Measurements from ENCODE around the gene TBCE.

Gene TBCE

DNA sequence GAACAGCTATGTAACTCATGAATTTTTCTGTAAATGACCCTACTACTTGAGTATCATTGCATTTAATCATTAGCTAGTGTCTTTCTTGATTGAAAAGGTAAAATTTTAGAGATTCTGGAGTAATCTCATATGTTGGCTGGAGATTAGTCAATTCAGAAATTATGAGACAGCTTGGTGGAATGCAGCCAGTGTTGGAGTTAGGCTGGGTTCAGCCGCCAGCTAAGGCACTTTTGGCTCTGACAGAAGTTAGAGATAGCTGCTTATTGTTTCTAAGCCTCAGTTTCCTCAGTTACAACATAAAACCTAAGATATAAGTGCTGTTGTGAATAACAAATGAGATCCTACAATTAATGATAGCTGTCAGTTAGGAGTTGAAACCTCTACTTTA is 49.4 kb downstream of the TBCE start:
- in situ Hi-C loops (cut with MboI; ENCODE audit: low pct_unique_long_range_greater_than_20kb, low sequenced_read_pairs, unreplicated experiment), result loop anchor here (5.0 to 10.0 kb wide), 2 partner anchors 169 to 312 kb away; no protein-coding TSS in a partner anchor
- no peak for DNase-seq (ENCODE audit: low spot score)
- TF ChIP-seq, protein P1, sequence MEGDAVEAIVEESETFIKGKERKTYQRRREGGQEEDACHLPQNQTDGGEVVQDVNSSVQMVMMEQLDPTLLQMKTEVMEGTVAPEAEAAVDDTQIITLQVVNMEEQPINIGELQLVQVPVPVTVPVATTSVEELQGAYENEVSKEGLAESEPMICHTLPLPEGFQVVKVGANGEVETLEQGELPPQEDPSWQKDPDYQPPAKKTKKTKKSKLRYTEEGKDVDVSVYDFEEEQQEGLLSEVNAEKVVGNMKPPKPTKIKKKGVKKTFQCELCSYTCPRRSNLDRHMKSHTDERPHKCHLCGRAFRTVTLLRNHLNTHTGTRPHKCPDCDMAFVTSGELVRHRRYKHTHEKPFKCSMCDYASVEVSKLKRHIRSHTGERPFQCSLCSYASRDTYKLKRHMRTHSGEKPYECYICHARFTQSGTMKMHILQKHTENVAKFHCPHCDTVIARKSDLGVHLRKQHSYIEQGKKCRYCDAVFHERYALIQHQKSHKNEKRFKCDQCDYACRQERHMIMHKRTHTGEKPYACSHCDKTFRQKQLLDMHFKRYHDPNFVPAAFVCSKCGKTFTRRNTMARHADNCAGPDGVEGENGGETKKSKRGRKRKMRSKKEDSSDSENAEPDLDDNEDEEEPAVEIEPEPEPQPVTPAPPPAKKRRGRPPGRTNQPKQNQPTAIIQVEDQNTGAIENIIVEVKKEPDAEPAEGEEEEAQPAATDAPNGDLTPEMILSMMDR (IDR thresholded peaks at IDR 0.05; ENCODE audit: extremely low read depth, insufficient read depth, missing control alignments), result no peak

DNA sequence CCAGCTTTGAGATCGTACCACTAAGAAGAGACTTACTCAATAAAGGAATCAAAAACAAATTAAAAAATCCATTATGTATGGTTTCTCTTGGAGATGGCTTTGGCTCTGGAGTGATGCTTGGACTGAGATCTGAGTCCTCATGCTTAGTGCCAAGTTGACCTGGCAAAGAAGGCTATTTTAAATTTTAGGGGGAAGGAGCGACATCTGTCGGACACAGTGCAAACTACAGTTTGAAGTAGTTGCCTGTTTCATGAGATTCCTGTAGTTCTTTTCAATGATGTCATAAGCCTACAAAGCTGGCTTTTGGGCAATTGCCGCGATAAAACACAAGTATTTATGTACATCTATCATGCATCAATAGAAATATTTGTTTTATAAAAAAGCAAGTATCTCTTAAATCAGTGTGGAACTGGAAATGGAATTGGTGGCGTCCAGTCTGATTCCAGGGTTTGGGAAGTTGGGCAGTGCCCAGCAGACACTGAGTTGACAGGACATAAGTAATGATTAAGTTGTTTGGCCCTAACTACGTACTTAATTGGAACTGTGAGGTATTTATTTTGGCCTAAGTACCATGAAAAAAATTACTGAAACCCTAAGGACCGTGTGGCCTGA is 50.0 kb downstream of the TBCE start:
- TF ChIP-seq, protein P1 (IDR thresholded peaks at IDR 0.05; ENCODE audit: extremely low read depth, insufficient read depth, missing control alignments), result peak; percentile 77
- in situ Hi-C loops (cut with MboI; ENCODE audit: low pct_unique_long_range_greater_than_20kb, low sequenced_read_pairs, unreplicated experiment), result loop anchor here (5.0 to 10.0 kb wide), 2 partner anchors 170 to 312 kb away; no protein-coding TSS in a partner anchor
- peak; percentile 75 for DNase-seq (ENCODE audit: low spot score)

DNA sequence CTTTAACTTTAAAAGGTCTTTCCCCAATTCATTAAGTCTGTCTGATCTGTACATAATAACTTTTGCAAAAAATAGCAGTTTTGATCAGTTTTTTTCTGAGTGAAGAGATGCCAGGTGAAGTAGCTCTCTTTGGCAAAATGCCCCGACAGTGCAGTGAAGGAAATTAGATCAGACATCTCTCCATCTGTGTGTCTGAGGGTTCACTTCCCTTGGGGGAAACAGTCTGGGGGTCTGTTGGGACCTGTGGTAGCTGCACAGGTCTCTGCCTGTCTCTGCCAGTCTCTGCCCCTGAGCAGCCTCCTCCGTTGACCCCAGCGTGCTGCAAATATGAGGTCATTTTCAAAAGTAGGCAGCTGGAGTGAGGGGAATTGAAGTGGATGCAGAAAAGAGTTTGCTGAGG is 54.5 kb downstream of the TBCE start:
- no peak for DNase-seq (ENCODE audit: low spot score)
- TF ChIP-seq, protein P1 (IDR thresholded peaks at IDR 0.05; ENCODE audit: extremely low read depth, insufficient read depth, missing control alignments), result no peak
- in situ Hi-C loops (cut with MboI; ENCODE audit: low pct_unique_long_range_greater_than_20kb, low sequenced_read_pairs, unreplicated experiment), result no loop called here

DNA sequence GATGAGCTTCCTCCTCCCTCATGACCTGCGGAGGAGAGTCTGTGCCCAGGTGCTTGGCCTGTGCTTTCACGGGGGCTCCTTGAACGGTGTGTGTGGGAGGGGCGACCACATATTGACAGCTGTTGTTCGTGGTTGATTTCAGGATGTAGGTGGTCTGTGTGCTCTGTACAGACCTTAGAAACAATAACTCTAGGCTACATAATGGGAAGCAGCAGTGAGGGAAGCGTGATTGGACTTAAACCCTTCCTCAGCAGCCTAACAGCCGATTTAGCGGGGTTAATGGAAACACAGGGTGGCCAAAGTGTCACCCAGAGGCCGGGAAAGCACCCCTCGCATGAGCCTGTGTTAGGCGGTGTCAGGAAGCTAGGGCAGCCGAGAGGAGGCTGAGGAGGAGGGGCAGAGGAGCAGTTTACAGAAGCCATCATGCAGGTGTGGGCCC is 56.0 kb downstream of the TBCE start:
- peak; percentile 41 for DNase-seq (ENCODE audit: low spot score)
- TF ChIP-seq, protein P1 (IDR thresholded peaks at IDR 0.05; ENCODE audit: extremely low read depth, insufficient read depth, missing control alignments), result no peak
- in situ Hi-C loops (cut with MboI; ENCODE audit: low pct_unique_long_range_greater_than_20kb, low sequenced_read_pairs, unreplicated experiment), result no loop called here

DNA sequence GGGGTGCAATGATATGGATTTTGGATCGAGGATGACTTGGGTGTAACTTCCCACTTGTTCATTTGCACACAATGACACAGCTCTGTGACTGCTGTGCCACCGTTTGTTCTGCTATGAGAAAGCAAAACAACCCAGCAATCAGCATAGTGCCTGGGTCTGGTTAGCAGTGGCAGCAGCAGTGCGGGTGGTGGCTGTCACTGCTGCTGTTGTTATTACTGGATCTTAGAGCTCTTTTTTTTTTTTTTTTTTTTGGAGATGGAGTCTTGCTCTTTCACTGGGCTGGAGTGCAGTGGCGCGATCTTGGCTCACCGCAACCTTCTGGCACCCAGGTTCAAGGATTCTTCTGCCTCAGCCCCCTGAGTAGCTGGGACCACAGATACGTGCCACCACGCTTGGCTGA is 56.9 kb downstream of the TBCE start:
- TF ChIP-seq, protein P1 (IDR thresholded peaks at IDR 0.05; ENCODE audit: extremely low read depth, insufficient read depth, missing control alignments), result no peak
- no peak for DNase-seq (ENCODE audit: low spot score)
- in situ Hi-C loops (cut with MboI; ENCODE audit: low pct_unique_long_range_greater_than_20kb, low sequenced_read_pairs, unreplicated experiment), result no loop called here

- in situ Hi-C loops (cut with MboI; ENCODE audit: low pct_unique_long_range_greater_than_20kb, low sequenced_read_pairs, unreplicated experiment), result no loop called here
- DNase-seq (ENCODE audit: low spot score), result no peak
- TF ChIP-seq, protein P1 (IDR thresholded peaks at IDR 0.05; ENCODE audit: extremely low read depth, insufficient read depth, missing control alignments), result no peak
Observed at GRCh38 chr1:235425357-235425756, 58.1 kb downstream of the TBCE start.

All from GM13977 (cell line).